Activated naive CD4-positive, alpha-beta T cell treated with anti-CD3 and anti-CD28 coated beads, Interleukin-2, amount 50 U/mL, for 72 hours (primary cell): ENCODE results near the gene IQCE. TPM values are rescaled to one million over a fixed set of nuclear protein-coding genes. Genes with fewer than 3 reads are reported as not detected.
"Not testable (repeated sequence)": the region's sequence is repeated elsewhere in the genome, so short reads cannot be mapped to it uniquely, and the experiment has no call there.

Experiments
- ATAC-seq, 2 donors: fragments of 150-1000 bp; cut with Tn5 transposase; 2 replicates each; pipeline ENCODE4 v1.10.0; 2021; ENCODE audit warnings: mild to moderate bottlenecking in 2 of 2, moderate library complexity in 2 of 2
- DNase-seq, 2 donors: peaks; one replicate each; pipeline ENCODE4 v3.0.0; 2021 to 2022; ENCODE audit warnings: low spot score in 2 of 2
- H3K27ac Mint-ChIP-seq, 2 donors: one replicate each; pipeline ENCODE4 v1.8.0; 2022; ENCODE audit warnings: mild to moderate bottlenecking in 2 of 2, mixed read lengths in 2 of 2
- H3K36me3 Mint-ChIP-seq, 2 donors: one replicate each; pipeline ENCODE4 v1.8.0; 2022; ENCODE audit warnings: mixed read lengths in 2 of 2
- H3K9me3 Mint-ChIP-seq, 2 donors: one replicate each; pipeline ENCODE4 v1.8.0; 2022; ENCODE audit warnings: mixed read lengths in 2 of 2
- total RNA-seq, 2 donors: library from RNA; stranded (reverse); gene quantifications; one replicate each; pipeline ENCODE4 v1.2.3, GENCODE V29; 2022

Gene IQCE
- total RNA-seq, 2 donors from 2014 or later = 7.3 to 9.5 TPM

GRCh38 chr7:2608921-2609411 lies 50.2 kb downstream of the IQCE start:
- no peak overlapping the region for H3K27ac Mint-ChIP-seq
- no peaks in the 10 kb centered on the region for H3K36me3 Mint-ChIP-seq
- DNase-seq (peak in 1 of 2 donors; percentile 17), ATAC-seq (peak; percentile 48 to 59)
- H3K9me3 Mint-ChIP-seq = no peaks in the 10 kb centered on the region

GRCh38 chr7:2609646-2610045 lies 50.9 kb downstream of the IQCE start:
- H3K36me3 Mint-ChIP-seq, DNase-seq, ATAC-seq, H3K9me3 Mint-ChIP-seq: not testable (repeated sequence)
- peak overlapping the region in 1 of 2 donors; percentile 17 for H3K27ac Mint-ChIP-seq

GRCh38 chr7:2610466-2610865 lies 51.7 kb downstream of the IQCE start:
- H3K27ac Mint-ChIP-seq = no peak overlapping the region
- no peaks in the 10 kb centered on the region for H3K9me3 Mint-ChIP-seq

GRCh38 chr7:2610898-2611297 lies 52.1 kb downstream of the IQCE start:
- DNase-seq (no peak), ATAC-seq (no peak)
- H3K36me3 Mint-ChIP-seq = no peaks in the 10 kb centered on the region
- H3K9me3 Mint-ChIP-seq = no peaks in the 10 kb centered on the region
- peak overlapping the region in 1 of 2 donors; percentile 55 for H3K27ac Mint-ChIP-seq

More at GRCh38 chr7:2610466-2610865, 51.7 kb downstream of the IQCE start:
- no peak for DNase-seq
- H3K36me3 Mint-ChIP-seq = no peaks in the 10 kb centered on the region
- no peak for ATAC-seq

GRCh38 chr7:2611401-2611800 lies 52.6 kb downstream of the IQCE start:
- Mint-ChIP-seq H3K27ac (no peak overlapping the region), H3K9me3 (no peaks in the 10 kb centered on the region), H3K36me3 (no peaks in the 10 kb centered on the region)
- DNase-seq (no peak), ATAC-seq (no peak)

- Mint-ChIP-seq H3K36me3 (no peaks in the 10 kb centered on the region), H3K9me3 (no peaks in the 10 kb centered on the region), H3K27ac (no peak overlapping the region)
- no peak for ATAC-seq
- no peak for DNase-seq
These were observed 53.1 kb downstream of the IQCE start for GRCh38 chr7:2611922-2612321.

- Mint-ChIP-seq H3K27ac (no peak overlapping the region), H3K9me3 (no peaks in the 10 kb centered on the region), H3K36me3 (no peaks in the 10 kb centered on the region)
- DNase-seq (no peak), ATAC-seq (peak; percentile 28 to 37)
These were observed 53.8 kb downstream of the IQCE start for GRCh38 chr7:2612445-2613097.

- ATAC-seq (no peak), DNase-seq (no peak)
- H3K9me3 Mint-ChIP-seq = no peaks in the 10 kb centered on the region
- no peak overlapping the region for H3K27ac Mint-ChIP-seq
- no peaks in the 10 kb centered on the region for H3K36me3 Mint-ChIP-seq
These were observed 54.5 kb downstream of the IQCE start for GRCh38 chr7:2613098-2613930.

GRCh38 chr7:2613931-2614600 lies 55.3 kb downstream of the IQCE start:
- Mint-ChIP-seq H3K36me3 (no peaks in the 10 kb centered on the region), H3K9me3 (no peaks in the 10 kb centered on the region), H3K27ac (no peak overlapping the region)
- DNase-seq (no peak), ATAC-seq (no peak)

GRCh38 chr7:2614631-2615330 lies 56.0 kb downstream of the IQCE start:
- H3K36me3 Mint-ChIP-seq = no peaks in the 10 kb centered on the region
- ATAC-seq = no peak
- no peak for DNase-seq
- H3K9me3 Mint-ChIP-seq = no peaks in the 10 kb centered on the region
- H3K27ac Mint-ChIP-seq = peak overlapping the region in 1 of 2 donors; percentile 35

GRCh38 chr7:2616387-2617324 lies 57.9 kb downstream of the IQCE start:
- no peaks in the 10 kb centered on the region for H3K36me3 Mint-ChIP-seq
- no peaks in the 10 kb centered on the region for H3K9me3 Mint-ChIP-seq
- ATAC-seq (no peak), DNase-seq (no peak)
- no peak overlapping the region for H3K27ac Mint-ChIP-seq

- DNase-seq (no peak), ATAC-seq (no peak)
- no peaks in the 10 kb centered on the region for H3K9me3 Mint-ChIP-seq
- H3K27ac Mint-ChIP-seq = no peak overlapping the region
- H3K36me3 Mint-ChIP-seq = no peaks in the 10 kb centered on the region
These were observed 58.6 kb downstream of the IQCE start for GRCh38 chr7:2617325-2617905.

- H3K27ac Mint-ChIP-seq = no peak overlapping the region
- no peaks in the 10 kb centered on the region for H3K36me3 Mint-ChIP-seq
- H3K9me3 Mint-ChIP-seq = no peaks in the 10 kb centered on the region
- DNase-seq (no peak), ATAC-seq (no peak)
These were observed 60.3 kb downstream of the IQCE start for GRCh38 chr7:2619116-2619515.

- peak overlapping the region in 1 of 2 donors; percentile 41 for H3K27ac Mint-ChIP-seq
- ATAC-seq (no peak), DNase-seq (no peak)
- no peaks in the 10 kb centered on the region for H3K36me3 Mint-ChIP-seq
- H3K9me3 Mint-ChIP-seq = no peaks in the 10 kb centered on the region
These were observed 62.5 kb downstream of the IQCE start for GRCh38 chr7:2621061-2621828.
